Left ventricle myocardium inferior (tissue), 1 donor: Measurements from ENCODE around the gene NCKAP5. TPM values are rescaled to one million over a fixed set of nuclear protein-coding genes. Genes with fewer than 3 reads are reported as not detected.

Experiments
- DNase-seq: peaks from one replicate; pipeline ENCODE4 v3.0.0-alpha.2; 2020
- H3K27ac ChIP-seq: fragments of 200-600 bp; replicated peaks from 2 replicates; pipeline ENCODE4 v1.8.0; 2021
- H3K27me3 ChIP-seq: fragments of 200-600 bp; 2 replicates; pipeline ENCODE4 v1.8.0; 2021; ENCODE audit warnings: low read depth
- H3K36me3 ChIP-seq: fragments of 200-600 bp; 2 replicates; pipeline ENCODE4 v1.8.0; 2021
- H3K4me1 ChIP-seq: fragments of 200-600 bp; 2 replicates; pipeline ENCODE4 v1.8.0; 2021
- H3K4me3 ChIP-seq: fragments of 200-600 bp; 2 replicates; pipeline ENCODE4 v1.8.0; 2021; ENCODE audit warnings: mild to moderate bottlenecking, moderate library complexity
- H3K9me3 ChIP-seq: fragments of 200-600 bp; replicated peaks from 2 replicates; pipeline ENCODE4 v1.8.0; 2021
- intact Hi-C: fragments of 100-400 bp; cut with micrococcal nuclease; formaldehyde crosslinking; loops from one replicate; pipeline ENCODE4 v1.11.0; 2022
- total RNA-seq: library from RNA; stranded (reverse); fragmentation: NEBNext Ultra II Directional; extraction: Animal tissue kit (Norgen Biotek cat#: 25700); gene quantifications from one replicate; pipeline ENCODE4 v1.2.1, GENCODE V29; 2021
- TF ChIP-seq, protein P1 (sequence below): fragments of 200-600 bp; IDR thresholded peaks from 2 replicates; pipeline ENCODE4 v1.8.0; 2021; ENCODE audit warnings: antibody characterized with exemption, mild to moderate bottlenecking, borderline replicate concordance
- donor health status: DM: no; HTN: yes; CAD: no; lungs with severe emphysema.

Gene NCKAP5
- total RNA-seq, 1 donor from 2014 or later: 6.0 TPM

DNA sequence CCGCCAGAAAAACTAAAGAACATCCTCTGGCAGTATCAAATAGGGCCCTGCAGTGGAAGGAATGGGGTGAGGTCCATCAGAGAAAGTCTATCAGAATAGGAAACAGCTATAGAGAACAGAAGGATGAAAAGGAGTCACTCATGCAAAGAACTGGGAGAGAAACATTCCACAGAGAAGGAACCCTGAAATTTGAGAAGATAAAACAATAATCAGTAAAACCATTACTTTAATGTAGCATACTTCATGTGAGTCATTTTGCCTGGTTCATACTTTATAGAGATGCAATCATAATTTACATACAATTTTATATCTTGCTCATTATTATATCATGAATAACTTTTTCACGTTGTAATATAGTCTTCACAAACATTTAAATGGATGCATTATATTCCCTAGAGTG, 402.2 kb downstream of the NCKAP5 start:
- no peak overlapping the region for H3K27ac ChIP-seq
- no peak overlapping the region for H3K4me3 ChIP-seq
- TF ChIP-seq, protein P1, sequence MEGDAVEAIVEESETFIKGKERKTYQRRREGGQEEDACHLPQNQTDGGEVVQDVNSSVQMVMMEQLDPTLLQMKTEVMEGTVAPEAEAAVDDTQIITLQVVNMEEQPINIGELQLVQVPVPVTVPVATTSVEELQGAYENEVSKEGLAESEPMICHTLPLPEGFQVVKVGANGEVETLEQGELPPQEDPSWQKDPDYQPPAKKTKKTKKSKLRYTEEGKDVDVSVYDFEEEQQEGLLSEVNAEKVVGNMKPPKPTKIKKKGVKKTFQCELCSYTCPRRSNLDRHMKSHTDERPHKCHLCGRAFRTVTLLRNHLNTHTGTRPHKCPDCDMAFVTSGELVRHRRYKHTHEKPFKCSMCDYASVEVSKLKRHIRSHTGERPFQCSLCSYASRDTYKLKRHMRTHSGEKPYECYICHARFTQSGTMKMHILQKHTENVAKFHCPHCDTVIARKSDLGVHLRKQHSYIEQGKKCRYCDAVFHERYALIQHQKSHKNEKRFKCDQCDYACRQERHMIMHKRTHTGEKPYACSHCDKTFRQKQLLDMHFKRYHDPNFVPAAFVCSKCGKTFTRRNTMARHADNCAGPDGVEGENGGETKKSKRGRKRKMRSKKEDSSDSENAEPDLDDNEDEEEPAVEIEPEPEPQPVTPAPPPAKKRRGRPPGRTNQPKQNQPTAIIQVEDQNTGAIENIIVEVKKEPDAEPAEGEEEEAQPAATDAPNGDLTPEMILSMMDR: no peak
- H3K27me3 ChIP-seq: no peaks in the 10 kb centered on the region
- H3K9me3 ChIP-seq: no peaks in the 10 kb centered on the region
- H3K36me3 ChIP-seq: no peaks in the 10 kb centered on the region
- DNase-seq: no peak
- H3K4me1 ChIP-seq: no peaks in the 10 kb centered on the region
- intact Hi-C loops: no loop called here

DNA sequence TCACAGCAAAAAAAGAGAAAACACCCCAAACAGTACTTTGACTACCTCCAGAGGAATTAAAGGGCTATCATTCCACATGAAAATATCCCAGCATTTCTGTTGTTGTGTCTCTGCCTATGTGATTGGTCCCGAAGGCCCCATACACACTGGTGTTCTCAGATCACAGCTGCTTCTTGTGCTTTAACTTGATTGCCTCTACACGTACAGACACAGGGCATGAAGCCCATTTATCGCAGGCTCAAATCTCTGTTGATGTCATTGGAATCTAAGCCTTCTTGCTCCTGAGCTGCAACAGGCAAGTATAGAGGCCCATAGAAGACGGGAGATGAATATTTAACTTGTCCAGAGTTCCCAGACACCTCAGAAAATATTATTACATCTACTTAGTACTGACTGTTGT, 405.2 kb downstream of the NCKAP5 start:
- Histone ChIP-seq H3K9me3 (no peaks in the 10 kb centered on the region), H3K4me1 (no peaks in the 10 kb centered on the region), H3K36me3 (no peaks in the 10 kb centered on the region), H3K27ac (no peak overlapping the region), H3K4me3 (no peak overlapping the region), H3K27me3 (no peaks in the 10 kb centered on the region)
- TF ChIP-seq, protein P1: no peak
- no peak for DNase-seq
- intact Hi-C loops: no loop called here

DNA sequence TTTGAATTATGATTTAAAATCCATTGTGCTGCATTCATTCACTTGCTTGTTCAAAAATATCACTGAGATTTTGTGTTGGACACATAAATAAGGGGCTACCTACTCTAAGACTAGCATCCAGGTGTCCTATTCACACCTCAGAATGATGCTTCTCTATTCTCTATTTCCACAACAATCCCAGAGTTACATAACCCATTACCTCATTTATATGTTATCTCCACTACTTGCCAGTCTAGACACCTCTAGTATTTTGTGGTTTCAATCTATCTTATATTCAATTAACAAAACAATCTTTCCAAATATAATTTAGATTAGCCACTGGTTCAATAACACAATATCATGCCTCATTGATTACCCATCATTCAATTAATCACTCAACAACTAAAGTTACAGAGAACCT, 409.8 kb downstream of the NCKAP5 start:
- Histone ChIP-seq H3K9me3 (peaks cover 4% of the 10 kb centered on the region), H3K4me1 (no peaks in the 10 kb centered on the region), H3K27ac (no peak overlapping the region), H3K36me3 (no peaks in the 10 kb centered on the region), H3K27me3 (no peaks in the 10 kb centered on the region), H3K4me3 (no peak overlapping the region)
- TF ChIP-seq, protein P1: no peak
- intact Hi-C loops: no loop called here
- no peak for DNase-seq

DNA sequence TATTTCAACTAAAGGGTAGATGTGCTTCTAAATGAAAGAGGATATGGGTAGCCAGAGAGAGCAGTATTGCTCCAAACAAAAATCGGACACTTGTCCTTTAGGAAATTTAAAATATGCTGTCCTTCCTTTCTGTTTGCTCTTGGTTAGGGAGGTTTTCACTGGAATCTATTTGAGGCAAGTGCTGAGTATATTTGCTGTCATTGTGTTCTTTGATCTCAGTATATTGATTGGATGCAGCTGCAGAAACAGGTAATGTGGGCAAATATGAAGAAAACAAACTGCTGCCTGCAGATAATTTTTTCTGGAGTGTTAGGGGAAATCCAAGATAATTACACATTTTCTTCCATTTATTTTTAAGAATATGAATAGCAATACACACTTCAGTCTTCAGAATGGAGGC, 410.2 kb downstream of the NCKAP5 start:
- Histone ChIP-seq H3K27ac (no peak overlapping the region), H3K4me3 (no peak overlapping the region), H3K9me3 (peaks cover 4% of the 10 kb centered on the region), H3K36me3 (no peaks in the 10 kb centered on the region), H3K4me1 (no peaks in the 10 kb centered on the region), H3K27me3 (no peaks in the 10 kb centered on the region)
- intact Hi-C loops: no loop called here
- DNase-seq: no peak
- TF ChIP-seq, protein P1: no peak

GRCh38 chr2:133157141-133157540, 411.1 kb downstream of the NCKAP5 start:
- no peaks in the 10 kb centered on the region for H3K27me3 ChIP-seq
- DNase-seq: no peak
- H3K27ac ChIP-seq: no peak overlapping the region
- H3K4me1 ChIP-seq: no peaks in the 10 kb centered on the region
- H3K4me3 ChIP-seq: no peak overlapping the region
- intact Hi-C loops: no loop called here
- TF ChIP-seq, protein P1: no peak
- no peaks in the 10 kb centered on the region for H3K36me3 ChIP-seq
- peaks cover 4% of the 10 kb centered on the region for H3K9me3 ChIP-seq

DNA sequence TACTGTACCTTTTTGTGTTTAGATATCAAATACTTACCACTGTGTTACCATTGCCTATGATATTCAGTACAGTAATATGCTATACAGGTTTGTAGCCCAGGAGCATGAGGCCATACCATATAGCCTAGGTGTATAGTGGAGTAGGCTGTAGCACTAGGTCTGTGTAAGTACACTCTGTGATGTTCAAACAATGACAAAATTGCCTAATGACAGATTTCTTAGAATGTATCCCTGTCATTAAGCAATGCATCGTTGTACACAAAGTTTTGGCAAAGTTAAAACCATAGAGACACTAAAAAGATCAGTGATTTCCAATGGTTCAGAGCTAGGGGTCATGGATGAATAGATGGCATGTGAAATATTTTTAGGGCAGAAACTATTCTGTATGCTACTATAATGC, 415.5 kb downstream of the NCKAP5 start:
- Histone ChIP-seq H3K4me1 (no peaks in the 10 kb centered on the region), H3K4me3 (no peak overlapping the region), H3K27ac (no peak overlapping the region), H3K27me3 (no peaks in the 10 kb centered on the region), H3K9me3 (peaks cover 10% of the 10 kb centered on the region), H3K36me3 (no peaks in the 10 kb centered on the region)
- no peak for DNase-seq
- TF ChIP-seq, protein P1: no peak
- intact Hi-C loops: no loop called here
